A673 (cell line): ENCODE results near the gene ARL10.

ENCODE experiments used
- EZH2 ChIP-seq: fragments of 200-600 bp; sonication (generic); IDR thresholded peaks from 2 replicates; pipeline ENCODE4 v1.6.1; 2017; ENCODE audit warnings: borderline replicate concordance, low read depth, mild to moderate bottlenecking, mixed read lengths, antibody characterized with exemption, low read length; ENCODE audit not compliant: poor library complexity, severe bottlenecking
- TF ChIP-seq, protein P1 (sequence below): fragments of 300-800, 200-600 bp; sonication (generic); conservative IDR thresholded peaks from 2 replicates; pipeline ENCODE4 v1.5.1; 2017; ENCODE audit warnings: low read depth, mild to moderate bottlenecking, antibody characterized with exemption, low read length, moderate library complexity, mixed read lengths

GRCh38 chr5:176392526-176392925, 27.2 kb downstream of the ARL10 start:
- TF ChIP-seq, protein P1, sequence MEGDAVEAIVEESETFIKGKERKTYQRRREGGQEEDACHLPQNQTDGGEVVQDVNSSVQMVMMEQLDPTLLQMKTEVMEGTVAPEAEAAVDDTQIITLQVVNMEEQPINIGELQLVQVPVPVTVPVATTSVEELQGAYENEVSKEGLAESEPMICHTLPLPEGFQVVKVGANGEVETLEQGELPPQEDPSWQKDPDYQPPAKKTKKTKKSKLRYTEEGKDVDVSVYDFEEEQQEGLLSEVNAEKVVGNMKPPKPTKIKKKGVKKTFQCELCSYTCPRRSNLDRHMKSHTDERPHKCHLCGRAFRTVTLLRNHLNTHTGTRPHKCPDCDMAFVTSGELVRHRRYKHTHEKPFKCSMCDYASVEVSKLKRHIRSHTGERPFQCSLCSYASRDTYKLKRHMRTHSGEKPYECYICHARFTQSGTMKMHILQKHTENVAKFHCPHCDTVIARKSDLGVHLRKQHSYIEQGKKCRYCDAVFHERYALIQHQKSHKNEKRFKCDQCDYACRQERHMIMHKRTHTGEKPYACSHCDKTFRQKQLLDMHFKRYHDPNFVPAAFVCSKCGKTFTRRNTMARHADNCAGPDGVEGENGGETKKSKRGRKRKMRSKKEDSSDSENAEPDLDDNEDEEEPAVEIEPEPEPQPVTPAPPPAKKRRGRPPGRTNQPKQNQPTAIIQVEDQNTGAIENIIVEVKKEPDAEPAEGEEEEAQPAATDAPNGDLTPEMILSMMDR, result no peak
- TF ChIP-seq EZH2, result no peak
